GM19099 (cell line): ENCODE measurements around the gene CFAP68.

Experiments used
- POLR2A ChIP-seq: IDR thresholded peaks from 3 replicates; pipeline ENCODE4 v1.6.1; 2011; ENCODE audit warnings: low read depth; ENCODE audit not compliant: insufficient read length; ENCODE audit errors: extremely low read depth

Gene CFAP68, protein sequence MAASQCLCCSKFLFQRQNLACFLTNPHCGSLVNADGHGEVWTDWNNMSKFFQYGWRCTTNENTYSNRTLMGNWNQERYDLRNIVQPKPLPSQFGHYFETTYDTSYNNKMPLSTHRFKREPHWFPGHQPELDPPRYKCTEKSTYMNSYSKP

DNA sequence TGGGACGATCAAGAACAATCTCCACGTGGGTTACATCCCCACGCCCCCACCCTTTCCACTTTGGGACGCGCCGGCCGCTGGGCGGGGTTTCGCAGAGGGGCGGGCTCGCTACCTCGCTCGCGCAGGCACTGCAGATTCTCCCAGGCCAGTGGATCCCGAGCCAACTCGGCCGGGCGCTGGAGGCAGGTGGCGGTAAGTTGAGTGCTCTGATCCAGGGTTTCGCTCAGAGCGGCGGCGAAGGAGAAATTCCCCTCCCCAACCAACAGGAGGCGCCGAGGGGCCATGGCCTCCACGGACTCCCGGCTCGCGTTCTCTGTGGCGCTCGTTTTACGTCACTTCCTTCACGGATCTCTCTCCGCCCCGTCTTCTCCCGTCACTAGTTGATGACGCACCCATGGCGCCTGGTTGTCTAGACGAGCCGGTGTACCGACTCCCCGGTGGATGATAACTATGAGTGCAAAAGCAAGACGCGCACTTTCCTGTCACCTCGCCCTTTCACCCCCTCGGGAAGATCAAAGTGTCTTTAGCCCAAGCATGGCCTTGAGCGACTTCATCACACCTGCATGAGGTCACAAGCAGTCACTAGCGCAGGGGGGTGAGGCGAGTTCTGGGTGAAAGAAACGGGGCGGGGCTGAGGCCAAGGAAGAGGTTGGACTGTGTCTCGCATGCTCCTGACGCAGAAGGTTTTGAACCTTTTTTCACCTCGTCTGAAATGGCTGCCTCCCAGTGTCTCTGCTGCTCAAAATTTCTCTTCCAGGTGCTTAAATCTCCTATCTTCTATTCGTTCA is at the start of gene CFAP68, which contains the start of gene FDXACB1:
Gene CFAP68 (plus strand): TSS at position 693 of the 788 bp plus-strand sequence. CDS start 20 bp downstream, at position 713.
Gene FDXACB1 (minus strand): TSS at position 317 of the 788 bp plus-strand sequence. CDS start 33 bp downstream, at position 284.
- TF ChIP-seq POLR2A, result peak; percentile 71

DNA sequence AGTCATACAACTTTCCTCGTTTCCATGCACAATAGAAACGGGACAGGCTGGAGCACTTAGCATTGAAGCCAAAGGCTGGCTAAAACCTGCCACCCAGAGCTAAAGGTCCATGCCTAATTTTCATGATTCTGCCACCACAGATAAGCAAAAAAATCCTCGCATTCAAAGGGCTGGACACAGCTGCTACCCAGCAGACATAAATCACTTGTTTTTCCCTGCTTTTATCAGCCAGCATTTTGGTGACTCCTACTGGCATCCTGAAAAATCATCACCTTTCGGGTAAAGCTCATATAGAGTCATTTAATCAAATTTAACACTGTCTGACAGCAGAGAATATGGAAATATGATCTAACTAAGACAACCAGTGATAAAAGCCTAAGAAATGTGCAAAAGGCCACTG is 45.8 kb upstream of the CFAP68 start:
- TF ChIP-seq POLR2A, result no peak

DNA sequence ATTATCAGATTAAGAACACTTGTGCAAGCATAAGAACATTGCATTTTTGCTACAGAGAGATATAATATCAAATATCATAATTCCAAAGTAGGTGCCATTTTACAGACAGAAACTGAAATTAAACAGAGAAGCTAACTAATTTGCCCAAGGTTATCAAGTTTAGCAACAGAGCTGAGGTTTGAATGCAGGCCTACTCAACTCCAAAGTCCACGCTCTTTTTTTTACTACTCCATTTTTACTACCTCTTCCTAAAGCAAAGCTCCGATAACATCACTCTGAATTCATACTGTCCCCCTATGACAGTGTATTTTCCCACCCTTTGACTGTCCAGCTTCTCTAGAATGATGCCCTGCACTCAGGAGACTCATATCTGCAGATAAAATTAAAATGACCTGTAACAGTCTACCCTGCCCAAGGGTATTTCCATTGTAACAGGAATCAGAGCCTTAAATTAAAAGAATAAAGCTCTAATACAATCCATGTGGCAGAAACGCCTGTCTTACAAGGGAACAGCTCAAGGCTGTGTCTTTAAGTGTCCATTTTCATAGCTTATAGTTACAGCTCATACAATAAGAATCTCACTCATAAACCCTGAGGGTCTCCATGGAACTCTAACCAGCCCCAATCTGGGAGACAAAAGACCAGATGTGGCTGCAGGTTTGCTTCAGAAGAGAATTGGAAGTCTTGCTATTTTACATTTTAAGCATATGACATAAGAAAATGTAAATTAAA is 44.7 kb upstream of the CFAP68 start:
- no peak for TF ChIP-seq POLR2A

DNA sequence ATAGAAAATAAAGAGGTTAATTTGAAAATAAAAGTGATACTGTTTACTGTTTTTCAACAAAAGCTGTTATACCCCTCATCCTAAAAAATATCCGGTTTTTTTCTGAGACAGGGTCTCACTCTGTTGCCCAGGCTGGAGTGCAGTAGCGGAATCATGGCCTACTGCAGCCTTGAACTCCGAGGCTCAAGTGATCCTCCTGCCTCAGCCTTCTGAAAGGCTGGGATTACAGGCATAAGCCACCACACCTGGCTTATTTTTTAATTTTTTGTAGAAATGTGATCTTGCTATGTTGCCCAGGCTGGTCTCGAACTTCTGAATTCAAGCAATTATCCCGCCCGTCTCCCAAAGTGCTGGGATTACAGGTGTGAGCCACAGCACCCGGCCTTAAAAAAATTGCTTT is 43.7 kb upstream of the CFAP68 start:
- no peak for TF ChIP-seq POLR2A

DNA sequence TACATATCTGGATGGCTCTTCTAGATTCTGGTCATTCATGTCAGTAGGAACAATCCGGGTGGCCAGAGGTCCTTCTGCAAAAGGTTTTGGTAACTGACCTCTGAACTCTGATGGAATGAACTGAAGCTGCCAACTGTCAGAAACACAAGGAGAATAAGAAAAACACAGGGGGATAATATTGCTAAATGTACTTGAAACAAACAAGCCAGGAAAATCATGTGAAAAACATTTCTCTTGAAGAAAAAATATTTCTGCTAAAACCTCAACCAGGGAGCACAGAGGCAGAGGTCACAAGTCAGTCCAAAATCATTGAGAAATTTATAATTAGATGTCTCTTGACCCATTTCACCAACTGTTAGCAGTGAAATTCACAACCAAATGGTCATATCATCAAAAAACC is 43.2 kb upstream of the CFAP68 start:
- no peak for TF ChIP-seq POLR2A

DNA sequence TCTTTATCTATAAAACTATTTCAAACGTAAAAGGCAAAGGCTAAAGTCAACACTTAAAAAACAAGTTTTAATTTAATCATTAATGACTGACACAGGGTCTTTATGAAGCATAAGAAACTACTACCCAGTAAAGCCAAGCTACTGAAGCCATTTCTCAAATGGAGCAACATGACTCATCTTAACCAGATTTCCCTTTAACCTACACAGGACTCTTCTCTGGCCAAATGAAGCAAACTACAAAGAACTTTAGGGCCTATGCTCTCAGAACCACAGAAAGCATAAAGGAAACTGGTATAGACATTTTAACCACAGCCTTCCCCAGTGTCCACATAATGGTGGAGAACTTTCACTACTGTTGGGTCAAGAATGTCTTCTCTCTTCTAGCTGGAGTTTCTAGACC is 42.6 kb upstream of the CFAP68 start:
- TF ChIP-seq POLR2A, result no peak

DNA sequence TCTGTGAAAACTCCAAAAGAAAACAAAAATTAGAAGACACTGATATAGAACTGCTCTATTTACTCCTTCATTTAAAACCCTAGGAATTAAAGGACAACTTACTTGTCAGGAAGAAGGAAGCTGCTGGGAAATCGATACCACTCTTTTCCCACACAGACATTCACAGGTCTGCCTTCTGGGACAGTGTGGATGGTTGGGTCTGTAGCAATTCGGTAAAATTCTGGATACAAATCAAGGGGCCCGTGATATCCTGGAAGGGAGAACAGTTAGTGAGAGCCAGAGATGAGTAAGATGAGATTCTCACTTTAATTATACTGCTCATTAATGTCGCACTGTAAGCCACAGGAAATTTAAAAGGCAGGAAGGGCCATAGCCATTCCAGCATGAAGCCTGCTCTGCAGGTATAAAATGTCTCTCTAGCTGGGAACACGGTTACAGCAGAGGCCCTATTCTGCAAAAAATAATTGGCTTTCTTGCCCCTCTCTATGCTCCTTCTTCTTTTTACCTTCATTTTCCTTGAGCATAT is 41.9 kb upstream of the CFAP68 start:
- no peak for TF ChIP-seq POLR2A

DNA sequence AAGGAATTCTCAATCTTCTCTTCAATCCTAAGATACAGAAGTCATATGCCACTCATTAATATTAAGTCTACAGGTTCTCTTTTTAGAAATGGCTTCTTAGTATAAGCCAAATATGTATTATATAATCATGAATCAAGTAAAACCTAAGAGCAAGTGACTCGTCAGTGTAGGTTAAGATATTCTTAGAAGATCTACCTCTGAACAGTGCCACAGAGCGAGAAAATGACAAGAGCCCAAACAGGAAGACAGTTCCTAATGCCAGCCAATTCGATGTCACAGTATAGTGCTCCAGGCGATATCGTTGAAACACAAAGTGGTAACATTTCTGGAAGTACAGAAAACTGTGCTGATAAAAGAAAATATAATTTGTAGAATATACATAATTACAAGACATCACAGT is 41.3 kb upstream of the CFAP68 start:
- TF ChIP-seq POLR2A, result no peak

DNA sequence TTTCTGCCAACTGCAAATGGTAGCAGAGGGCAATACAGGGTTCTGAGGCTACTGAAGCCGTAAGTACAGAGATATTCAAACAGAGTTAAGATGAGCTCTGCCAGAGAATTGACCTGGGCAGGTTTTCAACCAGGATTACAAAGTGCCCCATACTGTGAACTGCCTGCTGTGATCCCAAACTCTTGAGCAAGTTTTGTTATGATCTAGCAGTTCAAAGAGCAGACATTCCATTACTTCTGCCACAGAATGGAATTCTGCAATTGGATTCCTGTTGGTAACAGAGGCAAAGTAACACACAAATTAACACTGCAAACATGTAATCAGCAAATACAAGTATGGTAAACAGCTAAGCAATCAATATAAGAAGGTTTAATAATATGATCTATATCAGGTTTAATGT is 39.2 kb upstream of the CFAP68 start:
- no peak for TF ChIP-seq POLR2A

DNA sequence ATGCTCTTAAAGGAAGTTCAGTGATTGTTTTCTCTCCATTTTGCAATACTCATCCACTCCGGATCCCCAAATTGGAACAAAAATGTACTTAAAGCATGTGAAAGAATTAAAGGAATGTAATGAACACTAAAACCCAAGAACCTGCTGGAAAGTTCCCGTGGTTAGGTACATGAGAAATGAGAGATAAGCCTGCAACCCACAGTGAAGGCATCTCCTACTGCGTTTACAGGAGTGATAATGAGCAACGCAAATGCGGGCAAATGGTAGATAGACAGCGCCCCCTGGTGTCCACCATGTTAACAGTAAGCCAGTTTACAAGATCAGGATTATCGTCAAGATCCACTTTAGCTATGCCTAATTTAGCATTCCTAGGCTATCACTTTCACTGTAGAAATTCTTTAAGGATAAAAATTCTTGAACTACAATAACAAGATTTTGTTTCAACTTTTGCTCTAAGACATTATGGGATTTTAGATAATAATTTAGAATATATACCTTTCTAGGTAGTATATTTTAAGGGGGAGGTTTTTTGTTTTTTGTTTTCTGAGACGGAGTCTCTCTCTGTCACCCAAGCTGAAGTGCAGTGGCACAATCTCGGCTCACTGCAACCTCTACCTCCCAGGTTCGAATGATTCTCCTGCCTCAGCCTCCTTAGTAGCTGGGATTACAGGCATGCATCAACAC is 37.8 kb upstream of the CFAP68 start:
- no peak for TF ChIP-seq POLR2A

DNA sequence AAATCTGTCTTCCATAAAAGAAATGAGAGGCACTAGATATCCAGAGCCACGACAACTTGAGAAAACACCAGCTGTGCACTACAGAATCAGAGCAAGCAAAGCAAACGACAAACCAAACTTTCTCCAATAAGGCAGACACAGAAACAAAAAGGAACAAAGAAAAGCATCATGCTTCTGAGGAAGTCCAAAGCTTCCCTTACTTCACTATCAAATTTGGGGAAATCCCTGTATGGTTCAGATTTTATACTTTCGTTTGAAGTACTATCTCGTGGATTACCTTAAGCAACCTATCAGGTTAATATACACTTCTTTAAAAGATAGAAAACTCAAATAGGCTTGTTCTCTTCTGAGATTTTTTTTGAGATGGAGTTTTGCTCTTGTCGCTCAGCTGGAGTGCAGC is 35.7 kb upstream of the CFAP68 start:
- TF ChIP-seq POLR2A, result no peak

DNA sequence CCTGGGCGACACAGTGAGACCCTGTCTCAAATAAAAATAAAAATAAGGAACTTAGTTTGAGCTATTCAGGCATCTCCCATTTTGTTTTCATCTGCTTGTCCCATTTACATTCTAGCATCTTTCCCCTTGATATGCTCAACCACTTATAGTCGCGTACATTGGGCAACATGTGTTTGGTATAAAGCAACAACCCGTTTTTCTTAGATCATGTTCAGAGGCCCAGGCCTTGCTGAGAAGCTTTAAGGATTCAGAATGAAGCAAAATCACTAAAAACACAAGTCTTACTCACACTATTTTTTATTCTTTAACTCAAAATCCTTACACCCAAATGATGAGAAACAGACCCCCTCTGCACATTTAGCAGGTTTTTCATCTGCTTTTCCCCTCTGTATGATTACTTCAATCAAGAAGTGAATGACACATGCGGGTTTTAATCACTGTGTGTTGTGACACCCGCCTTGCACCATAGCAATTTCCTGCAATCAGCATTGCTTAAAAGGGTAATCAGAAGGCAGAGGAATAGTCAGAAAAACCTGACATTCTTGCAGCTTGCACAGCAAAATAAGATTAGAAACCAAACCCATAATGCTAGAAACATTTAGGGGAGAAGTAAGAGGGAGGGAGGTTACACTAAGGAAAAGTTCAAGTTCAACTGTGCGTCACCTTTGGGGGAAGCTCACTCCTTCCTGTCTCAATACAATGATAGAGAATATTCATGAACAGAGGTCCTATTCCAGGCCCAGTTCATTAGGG is 33.9 kb upstream of the CFAP68 start:
- TF ChIP-seq POLR2A, result no peak

DNA sequence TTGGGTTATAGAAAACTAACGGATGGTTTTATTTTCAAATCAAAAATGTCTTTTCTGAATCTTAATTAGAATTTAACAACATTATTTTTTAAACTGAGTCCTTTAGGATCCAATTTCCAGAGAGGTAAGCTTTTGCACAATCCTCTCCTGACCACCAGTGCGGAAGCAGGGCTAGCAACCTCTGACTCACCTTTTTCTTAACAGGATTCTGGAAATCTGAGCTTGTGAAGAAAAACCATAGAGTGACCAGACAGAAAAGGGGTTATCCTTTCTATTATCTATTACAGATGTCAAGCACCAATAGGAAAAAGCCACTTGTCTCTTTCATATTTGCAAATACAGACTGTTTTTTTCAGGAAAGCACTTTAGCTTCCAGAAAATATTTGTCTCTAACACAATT is 33.3 kb upstream of the CFAP68 start:
- no peak for TF ChIP-seq POLR2A

DNA sequence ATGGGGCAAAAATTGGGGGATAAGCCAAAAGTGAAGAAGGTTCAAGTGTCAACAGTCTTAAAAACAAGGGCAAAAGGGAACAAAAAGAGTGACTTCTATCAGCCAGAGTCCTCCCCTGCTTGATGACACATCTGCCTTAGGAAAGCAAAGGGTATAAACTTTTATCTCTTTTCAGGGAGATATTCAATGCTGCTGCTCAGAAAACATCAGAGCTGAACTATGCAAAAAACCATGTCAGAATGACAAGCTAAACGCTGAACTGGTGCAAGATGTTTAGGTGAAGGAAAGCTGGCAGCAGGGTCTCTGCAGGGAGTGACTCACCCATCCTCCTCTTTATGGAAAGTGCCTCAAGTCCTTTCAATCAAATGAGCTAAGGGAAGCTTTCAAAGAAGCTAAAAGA is 32.7 kb upstream of the CFAP68 start:
- TF ChIP-seq POLR2A, result no peak
